ENCODE data around the gene ABHD10.

DNA sequence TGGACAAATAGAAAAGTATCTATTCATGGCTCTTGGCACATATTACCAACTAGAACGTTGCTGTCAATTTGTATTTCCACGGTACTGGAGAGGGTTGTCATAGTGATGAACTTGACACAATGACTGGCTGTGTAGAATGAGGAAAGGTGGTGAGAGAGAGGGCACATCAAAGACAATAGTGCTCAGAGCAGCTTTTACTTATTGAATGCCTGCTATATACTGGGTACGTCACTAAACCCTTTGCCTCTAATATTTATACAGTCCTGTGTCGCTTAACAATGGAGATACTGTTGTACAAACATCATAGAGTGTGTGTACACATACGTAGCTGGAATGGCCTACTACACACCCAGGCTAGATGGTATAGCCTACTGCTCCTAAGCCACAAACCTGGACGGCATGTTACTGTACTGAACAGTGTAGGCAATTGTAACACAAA, 64.0 kb downstream of the ABHD10 start:
- TF ChIP-seq POLR2AphosphoS5 (IDR thresholded peaks at IDR 0.05; ENCODE audit: borderline replicate concordance, low read depth, low read length) = no peak
- TF ChIP-seq EZH2 (IDR thresholded peaks at IDR 0.05) = no peak

All from SK-N-MC (cell line).